Measurements from ENCODE around the gene CEP83. TPM values are rescaled to one million over a fixed set of nuclear protein-coding genes. Genes with fewer than 3 reads are reported as not detected.
"Not testable (repeated sequence)": the region's sequence is repeated elsewhere in the genome, so short reads cannot be mapped to it uniquely, and the experiment has no call there.

The CEP83 gene
- polyA plus RNA-seq, 1 donor (not counting 4 experiments of a cell fraction or from before 2014, with no cell fraction given): 9.5 TPM

- Histone ChIP-seq H3K4me2 (ENCODE audit: control insufficient read depth, extremely low read depth, insufficient read depth, low read depth, low read length) (no peak overlapping the region), H3K9me1 (ENCODE audit: control insufficient read depth, extremely low read depth, insufficient read depth, low read length) (no peaks in the 10 kb centered on the region), H3K9ac (ENCODE audit: control insufficient read depth, extremely low read depth, insufficient read depth, low read length) (no peak overlapping the region), H3K9me3 (ENCODE audit: control insufficient read depth, low read depth, low read length) (peaks cover 12% of the 10 kb centered on the region), H3K27ac (ENCODE audit: control insufficient read depth, insufficient read depth, low read length) (no peak overlapping the region), H3K4me1 (ENCODE audit: control insufficient read depth, extremely low read depth, insufficient read depth, low read length) (no peaks in the 10 kb centered on the region), H3K79me2 (ENCODE audit: control insufficient read depth, insufficient read depth, low read length) (peaks cover 11% of the 10 kb centered on the region), H3K27me3 (ENCODE audit: control insufficient read depth, extremely low read depth, insufficient read depth, low read length) (no peaks in the 10 kb centered on the region), H4K20me1 (ENCODE audit: control insufficient read depth, extremely low read depth, insufficient read depth, low read length) (no peaks in the 10 kb centered on the region), H3K36me3 (ENCODE audit: control insufficient read depth in 2 of 2, extremely low read depth in 1 of 2, insufficient read depth in 2 of 2, low read length in 2 of 2) (peaks cover 0 to 1% of the 10 kb centered on the region in 2 experiments), H3K4me3 (ENCODE audit: control insufficient read depth in 2 of 3, extremely low read depth in 1 of 3, insufficient read depth in 2 of 3, low read depth in 1 of 3, low read length in 3 of 3) (no peak overlapping the region), H2AFZ (ENCODE audit: control insufficient read depth, low read length) (no peak overlapping the region)
- TF ChIP-seq CTCF (optimal IDR thresholded peaks at IDR 0.05 in 1 of 3, IDR thresholded peaks at IDR 0.05 in 1 of 3, conservative IDR thresholded peaks at IDR 0.05 in 1 of 3; ENCODE audit: extremely low read depth in 1 of 3, insufficient read depth in 2 of 3, low read length in 3 of 3) (no peak), EZH2 (IDR thresholded peaks at IDR 0.05; ENCODE audit: low read length) (no peak)
- dilution Hi-C loops (cut with MboI; ENCODE audit: extremely low pct_ligation_motif_present, low sequenced_read_pairs): no loop called here
- FAIRE-seq: no peak
- no peak for DNase-seq (ENCODE audit: low read depth, low spot score)
Measured at GRCh38 chr12:94426049-94426448, 33.6 kb downstream of the CEP83 start.

- H4K20me1 ChIP-seq (ENCODE audit: control insufficient read depth, extremely low read depth, insufficient read depth, low read length); dilution Hi-C loops (cut with MboI; ENCODE audit: extremely low pct_ligation_motif_present, low sequenced_read_pairs); H3K27me3 ChIP-seq (ENCODE audit: control insufficient read depth, extremely low read depth, insufficient read depth, low read length); DNase-seq (ENCODE audit: low read depth, low spot score); H2AFZ ChIP-seq (ENCODE audit: control insufficient read depth, low read length); H3K9me1 ChIP-seq (ENCODE audit: control insufficient read depth, extremely low read depth, insufficient read depth, low read length); H3K4me2 ChIP-seq (ENCODE audit: control insufficient read depth, extremely low read depth, insufficient read depth, low read depth, low read length); H3K79me2 ChIP-seq (ENCODE audit: control insufficient read depth, insufficient read depth, low read length); H3K4me1 ChIP-seq (ENCODE audit: control insufficient read depth, extremely low read depth, insufficient read depth, low read length); H3K9ac ChIP-seq (ENCODE audit: control insufficient read depth, extremely low read depth, insufficient read depth, low read length); FAIRE-seq; H3K36me3 ChIP-seq (ENCODE audit: control insufficient read depth in 2 of 2, extremely low read depth in 1 of 2, insufficient read depth in 2 of 2, low read length in 2 of 2); H3K27ac ChIP-seq (ENCODE audit: control insufficient read depth, insufficient read depth, low read length): not testable (repeated sequence)
- H3K4me3 ChIP-seq (ENCODE audit: control insufficient read depth in 2 of 3, extremely low read depth in 1 of 3, insufficient read depth in 2 of 3, low read depth in 1 of 3, low read length in 3 of 3): peak overlapping the region in 1 of 3 experiments; percentile 22
- peaks cover 14% of the 10 kb centered on the region for H3K9me3 ChIP-seq (ENCODE audit: control insufficient read depth, low read depth, low read length)
Measured at GRCh38 chr12:94424830-94425229, 34.8 kb downstream of the CEP83 start.
